ENCODE measurements around the gene HDAC9. TPM values are rescaled to one million over a fixed set of nuclear protein-coding genes. Genes with fewer than 3 reads are reported as not detected.

Gene HDAC9
- total and polyA plus RNA-seq, 2 of the 13 experiments (the other 11 are each of a cell fraction or from before 2014, with no cell fraction given), result 0.05 to 0.07 TPM

DNA sequence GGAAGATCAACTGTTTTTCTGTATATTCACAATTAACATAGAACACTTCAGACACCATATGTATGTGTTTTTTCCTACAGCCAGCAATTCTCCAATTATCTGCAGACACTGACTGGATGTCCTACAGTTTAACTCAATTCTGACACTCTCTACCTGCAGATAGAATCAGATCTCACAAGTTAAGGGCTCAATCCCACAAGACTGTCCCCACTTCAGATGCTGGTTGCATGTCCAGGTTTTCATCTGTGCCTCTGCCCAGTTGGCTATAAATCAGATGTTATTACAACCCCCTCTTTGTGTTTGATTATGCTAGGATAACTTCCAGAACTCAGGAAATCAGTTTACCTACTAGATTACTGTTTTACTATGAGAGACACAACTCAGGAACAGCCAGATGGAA is 326.0 kb downstream of the HDAC9 start (continued):
- TF ChIP-seq, protein P1, sequence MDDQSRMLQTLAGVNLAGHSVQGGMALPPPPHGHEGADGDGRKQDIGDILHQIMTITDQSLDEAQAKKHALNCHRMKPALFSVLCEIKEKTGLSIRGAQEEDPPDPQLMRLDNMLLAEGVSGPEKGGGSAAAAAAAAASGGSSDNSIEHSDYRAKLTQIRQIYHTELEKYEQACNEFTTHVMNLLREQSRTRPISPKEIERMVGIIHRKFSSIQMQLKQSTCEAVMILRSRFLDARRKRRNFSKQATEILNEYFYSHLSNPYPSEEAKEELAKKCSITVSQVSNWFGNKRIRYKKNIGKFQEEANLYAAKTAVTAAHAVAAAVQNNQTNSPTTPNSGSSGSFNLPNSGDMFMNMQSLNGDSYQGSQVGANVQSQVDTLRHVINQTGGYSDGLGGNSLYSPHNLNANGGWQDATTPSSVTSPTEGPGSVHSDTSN (CRISPR knock-in tag; IDR thresholded peaks at IDR 0.05; ENCODE audit: borderline replicate concordance), result no peak
- TF ChIP-seq HMG20A (CRISPR knock-in tag; IDR thresholded peaks at IDR 0.05; ENCODE audit: borderline replicate concordance), result no peak
- TF ChIP-seq RCOR2 (CRISPR knock-in tag; IDR thresholded peaks at IDR 0.05), result no peak
- no peak for TF ChIP-seq RXRB (CRISPR knock-in tag; IDR thresholded peaks at IDR 0.05; ENCODE audit: borderline replicate concordance)
- no peak for TF ChIP-seq SMAD9 (CRISPR knock-in tag; IDR thresholded peaks at IDR 0.05)
- TF ChIP-seq ZNF563 (CRISPR knock-in tag; IDR thresholded peaks at IDR 0.05), result no peak
- no peak for TF ChIP-seq ISL2 (CRISPR knock-in tag; IDR thresholded peaks at IDR 0.05)
- TF ChIP-seq, protein P2, sequence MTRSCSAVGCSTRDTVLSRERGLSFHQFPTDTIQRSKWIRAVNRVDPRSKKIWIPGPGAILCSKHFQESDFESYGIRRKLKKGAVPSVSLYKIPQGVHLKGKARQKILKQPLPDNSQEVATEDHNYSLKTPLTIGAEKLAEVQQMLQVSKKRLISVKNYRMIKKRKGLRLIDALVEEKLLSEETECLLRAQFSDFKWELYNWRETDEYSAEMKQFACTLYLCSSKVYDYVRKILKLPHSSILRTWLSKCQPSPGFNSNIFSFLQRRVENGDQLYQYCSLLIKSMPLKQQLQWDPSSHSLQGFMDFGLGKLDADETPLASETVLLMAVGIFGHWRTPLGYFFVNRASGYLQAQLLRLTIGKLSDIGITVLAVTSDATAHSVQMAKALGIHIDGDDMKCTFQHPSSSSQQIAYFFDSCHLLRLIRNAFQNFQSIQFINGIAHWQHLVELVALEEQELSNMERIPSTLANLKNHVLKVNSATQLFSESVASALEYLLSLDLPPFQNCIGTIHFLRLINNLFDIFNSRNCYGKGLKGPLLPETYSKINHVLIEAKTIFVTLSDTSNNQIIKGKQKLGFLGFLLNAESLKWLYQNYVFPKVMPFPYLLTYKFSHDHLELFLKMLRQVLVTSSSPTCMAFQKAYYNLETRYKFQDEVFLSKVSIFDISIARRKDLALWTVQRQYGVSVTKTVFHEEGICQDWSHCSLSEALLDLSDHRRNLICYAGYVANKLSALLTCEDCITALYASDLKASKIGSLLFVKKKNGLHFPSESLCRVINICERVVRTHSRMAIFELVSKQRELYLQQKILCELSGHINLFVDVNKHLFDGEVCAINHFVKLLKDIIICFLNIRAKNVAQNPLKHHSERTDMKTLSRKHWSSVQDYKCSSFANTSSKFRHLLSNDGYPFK (CRISPR knock-in tag; IDR thresholded peaks at IDR 0.05; ENCODE audit: borderline replicate concordance), result no peak

DNA sequence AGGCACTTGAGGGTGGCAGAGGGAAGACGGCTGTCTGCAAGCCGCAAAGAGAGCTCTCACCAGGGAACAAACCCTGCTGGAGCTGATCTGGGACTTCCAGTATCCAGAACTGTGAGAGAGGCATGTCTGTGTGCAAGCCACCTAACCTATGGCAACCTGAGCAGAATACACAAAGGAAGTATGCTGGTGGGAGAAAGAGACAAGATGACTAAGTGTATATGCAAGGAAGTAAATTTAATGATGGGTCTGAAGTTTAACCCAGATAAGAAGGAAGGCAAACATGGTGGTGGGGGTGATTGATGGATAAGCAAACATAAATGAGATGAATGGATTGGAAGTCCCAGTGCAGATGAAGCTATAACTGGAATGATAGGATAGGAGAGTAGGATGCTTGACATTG is 328.6 kb downstream of the HDAC9 start:
- no peaks in the 10 kb centered on the region for H3K36me3 ChIP-seq (replicated peaks in 1 of 2; ENCODE audit: control insufficient read depth in 1 of 2, insufficient read depth in 2 of 2, low read length in 2 of 2)
- intact Hi-C loops (cut with micrococcal nuclease; ENCODE audit: unreplicated experiment), result no loop called here
- no peak overlapping the region for H2AFZ ChIP-seq (ENCODE audit: low read length)
- FAIRE-seq, result no peak
- H3K27me3 ChIP-seq (ENCODE audit: control insufficient read depth in 1 of 2, insufficient read depth in 2 of 2, low read length in 2 of 2), result no peaks in the 10 kb centered on the region
- H4K20me1 ChIP-seq (ENCODE audit: insufficient read depth, low read length), result no peaks in the 10 kb centered on the region
- no peak for ATAC-seq
- in situ Hi-C loops (cut with HindIII; ENCODE audit: extremely low pct_ligation_motif_present, low pct_unique_long_range_greater_than_20kb), result no loop called here
- no peaks in the 10 kb centered on the region for H3K4me1 ChIP-seq (ENCODE audit: insufficient read depth, low read length)
- no peak overlapping the region for H3K4me3 ChIP-seq (replicated peaks in 1 of 3; ENCODE audit: insufficient read depth in 1 of 3, low read depth in 2 of 3, low read length in 3 of 3)
- CTCF ChIA-PET (ENCODE audit: low intra/inter-chr PET ratio, low total read pairs), result no interaction called here
- H3K9me3 ChIP-seq (ENCODE audit: low read length), result peaks cover 56% of the 10 kb centered on the region
- POLR2A ChIA-PET, result no interaction called here
- WGBS (ENCODE audit: low lambda C conversion rate), result 12% methylated on average over 2 of the region's 2 CpGs
- H3K79me2 ChIP-seq (ENCODE audit: insufficient read depth, low read length), result no peaks in the 10 kb centered on the region
- no TSS peak for BruUV-seq (replicated peaks)
- no peak overlapping the region for H3K27ac ChIP-seq (ENCODE audit: extremely low read length, insufficient read depth, low read length)
- no peak for DNase-seq (ENCODE audit: low spot score)
- H3K4me2 ChIP-seq (ENCODE audit: low read depth, low read length), result no peak overlapping the region
- no peak overlapping the region for H3K9ac ChIP-seq (ENCODE audit: insufficient read depth, low read depth, low read length)
- TF ChIP-seq, protein P3, sequence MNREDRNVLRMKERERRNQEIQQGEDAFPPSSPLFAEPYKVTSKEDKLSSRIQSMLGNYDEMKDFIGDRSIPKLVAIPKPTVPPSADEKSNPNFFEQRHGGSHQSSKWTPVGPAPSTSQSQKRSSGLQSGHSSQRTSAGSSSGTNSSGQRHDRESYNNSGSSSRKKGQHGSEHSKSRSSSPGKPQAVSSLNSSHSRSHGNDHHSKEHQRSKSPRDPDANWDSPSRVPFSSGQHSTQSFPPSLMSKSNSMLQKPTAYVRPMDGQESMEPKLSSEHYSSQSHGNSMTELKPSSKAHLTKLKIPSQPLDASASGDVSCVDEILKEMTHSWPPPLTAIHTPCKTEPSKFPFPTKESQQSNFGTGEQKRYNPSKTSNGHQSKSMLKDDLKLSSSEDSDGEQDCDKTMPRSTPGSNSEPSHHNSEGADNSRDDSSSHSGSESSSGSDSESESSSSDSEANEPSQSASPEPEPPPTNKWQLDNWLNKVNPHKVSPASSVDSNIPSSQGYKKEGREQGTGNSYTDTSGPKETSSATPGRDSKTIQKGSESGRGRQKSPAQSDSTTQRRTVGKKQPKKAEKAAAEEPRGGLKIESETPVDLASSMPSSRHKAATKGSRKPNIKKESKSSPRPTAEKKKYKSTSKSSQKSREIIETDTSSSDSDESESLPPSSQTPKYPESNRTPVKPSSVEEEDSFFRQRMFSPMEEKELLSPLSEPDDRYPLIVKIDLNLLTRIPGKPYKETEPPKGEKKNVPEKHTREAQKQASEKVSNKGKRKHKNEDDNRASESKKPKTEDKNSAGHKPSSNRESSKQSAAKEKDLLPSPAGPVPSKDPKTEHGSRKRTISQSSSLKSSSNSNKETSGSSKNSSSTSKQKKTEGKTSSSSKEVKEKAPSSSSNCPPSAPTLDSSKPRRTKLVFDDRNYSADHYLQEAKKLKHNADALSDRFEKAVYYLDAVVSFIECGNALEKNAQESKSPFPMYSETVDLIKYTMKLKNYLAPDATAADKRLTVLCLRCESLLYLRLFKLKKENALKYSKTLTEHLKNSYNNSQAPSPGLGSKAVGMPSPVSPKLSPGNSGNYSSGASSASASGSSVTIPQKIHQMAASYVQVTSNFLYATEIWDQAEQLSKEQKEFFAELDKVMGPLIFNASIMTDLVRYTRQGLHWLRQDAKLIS (CRISPR knock-in tag; IDR thresholded peaks at IDR 0.05), result no peak
- TF ChIP-seq MTF2 (CRISPR knock-in tag; IDR thresholded peaks at IDR 0.05; ENCODE audit: borderline replicate concordance), result no peak
- TF ChIP-seq KMT2B (CRISPR knock-in tag; IDR thresholded peaks at IDR 0.05), result no peak
- TF ChIP-seq ZC3H13 (CRISPR knock-in tag; IDR thresholded peaks at IDR 0.05), result no peak
- no peak for TF ChIP-seq ZNF337 (CRISPR knock-in tag; IDR thresholded peaks at IDR 0.05; ENCODE audit: borderline replicate concordance, low read depth)
- TF ChIP-seq, protein P4, sequence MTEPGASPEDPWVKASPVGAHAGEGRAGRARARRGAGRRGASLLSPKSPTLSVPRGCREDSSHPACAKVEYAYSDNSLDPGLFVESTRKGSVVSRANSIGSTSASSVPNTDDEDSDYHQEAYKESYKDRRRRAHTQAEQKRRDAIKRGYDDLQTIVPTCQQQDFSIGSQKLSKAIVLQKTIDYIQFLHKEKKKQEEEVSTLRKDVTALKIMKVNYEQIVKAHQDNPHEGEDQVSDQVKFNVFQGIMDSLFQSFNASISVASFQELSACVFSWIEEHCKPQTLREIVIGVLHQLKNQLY (CRISPR knock-in tag; IDR thresholded peaks at IDR 0.05), result no peak
- no peak for TF ChIP-seq CHD4 (IDR thresholded peaks at IDR 0.05; ENCODE audit: borderline replicate concordance, low read length)
- TF ChIP-seq MYNN (CRISPR knock-in tag; IDR thresholded peaks at IDR 0.05; ENCODE audit: low read depth), result no peak
